Vagina (tissue), 2 donors: ENCODE results near the gene CHST5.

Experiments
- POLR2A ChIP-seq, 2 donors: fragments of 450-650 bp; IDR thresholded peaks; one replicate each; pipeline ENCODE4 v1.6.1; 2017; ENCODE audit warnings: antibody characterized with exemption in 2 of 2, mild to moderate bottlenecking in 2 of 2, moderate library complexity in 2 of 2
- POLR2AphosphoS5 ChIP-seq, 2 donors: sonication (generic); formaldehyde crosslinking; IDR thresholded peaks; one replicate each; pipeline ENCODE4 v1.9.0; 2017; ENCODE audit warnings: antibody characterized with exemption in 2 of 2, mild to moderate bottlenecking in 2 of 2, low read depth in 1 of 2; ENCODE audit not compliant: insufficient read depth in 1 of 2

- TF ChIP-seq POLR2AphosphoS5 (IDR thresholded peaks at IDR 0.05; ENCODE audit: insufficient read depth in 1 of 2, low read depth in 1 of 2) (no peak), POLR2A (IDR thresholded peaks at IDR 0.05) (no peak)
Observed at GRCh38 chr16:75578212-75578611, 42.3 kb upstream of the CHST5 start.
